HFF-Myc (cell line): ENCODE measurements around the gene SPRYD3.

Experiments
- DNase-seq: peaks from one replicate; pipeline ENCODE4 v3.0.0-alpha.2; 2011; ENCODE audit warnings: low read depth; ENCODE audit errors: extremely low read depth
- H3K4me3 ChIP-seq: replicated peaks from 2 replicates; pipeline ENCODE4 v1.5.1; 2011; ENCODE audit warnings: low read depth, mild to moderate bottlenecking, control low read depth, low read length
- CTCF ChIP-seq: IDR thresholded peaks from 2 replicates; pipeline ENCODE4 v1.5.1; 2012; ENCODE audit warnings: mild to moderate bottlenecking, low read depth, low read length, control low read depth; ENCODE audit errors: missing control alignments

Gene SPRYD3

GRCh38 chr12:53079226-53080117, at the start of gene SPRYD3:
TSS of gene SPRYD3 (minus strand) at chr12:53079390. CDS start at chr12:53079333, 57 bp downstream.
- no peak for TF ChIP-seq CTCF
- DNase-seq: no peak
- H3K4me3 ChIP-seq: peak within 1 kb of the TSS; percentile 60

DNA sequence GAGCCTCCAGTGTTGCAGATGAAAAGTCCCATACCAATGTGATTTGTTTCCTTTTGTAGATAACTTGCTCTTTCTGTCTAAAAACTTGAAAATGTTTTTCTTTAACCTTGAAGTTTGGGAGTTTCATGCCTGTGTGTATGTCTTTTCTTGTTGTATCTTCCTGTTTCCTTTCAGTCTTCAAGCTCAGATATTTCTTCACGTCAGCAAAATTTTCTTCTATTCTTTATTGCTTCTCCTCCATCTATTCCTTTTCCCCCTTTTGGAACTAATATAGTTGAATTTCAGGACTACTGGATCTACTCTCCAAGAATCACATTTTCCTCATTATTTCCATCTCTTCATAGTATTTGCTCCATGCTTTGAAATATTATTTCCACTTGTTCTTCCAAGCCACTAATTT, 48.0 kb upstream of the SPRYD3 start:
- DNase-seq: no peak
- no peak overlapping the region for H3K4me3 ChIP-seq
- no peak for TF ChIP-seq CTCF

- TF ChIP-seq CTCF: no peak
- no peak for DNase-seq
Measured at GRCh38 chr12:53124352-53124723, 45.1 kb upstream of the SPRYD3 start.

DNA sequence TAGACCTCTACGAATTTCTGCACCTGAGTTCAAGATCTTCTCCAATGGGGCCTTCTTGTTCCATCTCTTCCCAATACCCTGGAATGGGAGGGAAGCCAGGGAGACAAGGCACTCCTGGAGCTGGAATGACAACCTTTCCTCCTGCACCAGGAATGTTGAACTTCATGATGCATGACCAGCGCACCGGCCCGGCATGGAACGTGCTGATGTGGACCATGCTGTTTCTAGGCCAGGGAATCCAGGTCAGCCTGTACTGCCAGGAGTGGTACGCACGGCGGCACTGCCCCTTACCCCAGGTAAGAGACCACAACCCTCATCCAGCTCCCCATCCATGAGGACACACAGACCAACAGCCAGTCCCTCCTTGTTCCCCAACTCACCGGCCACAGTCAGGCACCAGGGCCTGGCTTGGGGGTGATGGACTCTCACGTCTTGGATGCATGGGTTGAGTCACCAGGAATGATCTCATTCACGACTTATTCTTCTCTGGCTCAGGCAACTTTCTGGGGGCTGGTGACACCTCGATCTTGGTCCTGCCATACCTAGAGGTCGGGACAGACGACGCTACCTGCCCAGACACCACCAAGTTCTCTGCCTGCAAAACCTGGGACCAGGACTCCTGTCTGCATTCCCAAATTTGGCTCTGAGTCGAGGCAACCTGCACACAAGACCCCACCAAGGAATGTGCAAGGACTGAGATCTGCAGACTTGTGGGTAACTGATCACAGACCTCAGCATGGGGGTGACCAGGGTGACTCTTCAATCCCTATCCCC, 44.6 kb upstream of the SPRYD3 start:
- TF ChIP-seq CTCF: no peak
- DNase-seq: no peak

More at GRCh38 chr12:53124352-53124723, 45.1 kb upstream of the SPRYD3 start:
- no peak overlapping the region for H3K4me3 ChIP-seq

DNA sequence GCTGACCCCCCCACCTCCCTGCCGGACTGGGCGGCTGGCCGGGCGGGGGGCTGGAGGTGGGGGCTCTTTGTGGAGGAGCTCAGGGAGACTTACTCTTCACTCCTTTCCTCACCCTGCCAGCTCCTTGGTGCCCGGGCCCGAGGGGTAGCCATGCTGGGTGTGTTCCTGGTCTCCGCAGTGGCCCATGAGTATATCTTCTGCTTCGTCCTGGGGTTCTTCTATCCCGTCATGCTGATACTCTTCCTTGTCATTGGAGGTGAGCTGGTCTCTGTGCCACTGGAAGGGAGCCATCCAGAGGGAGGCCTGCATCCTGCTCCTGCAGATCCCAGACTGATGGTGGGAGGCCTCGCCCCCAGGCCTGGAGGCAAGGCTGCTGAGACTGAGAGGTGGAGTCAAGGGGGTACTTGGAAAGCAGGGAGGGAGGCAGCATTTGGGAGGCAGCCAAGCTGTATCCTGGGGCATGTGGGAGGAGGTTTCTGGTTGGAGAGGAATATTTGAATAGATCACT, 43.8 kb upstream of the SPRYD3 start:
- no peak overlapping the region for H3K4me3 ChIP-seq
- TF ChIP-seq CTCF: no peak
- DNase-seq: peak; percentile 6

More for the DNA sequence above, 44.6 kb upstream of the SPRYD3 start:
- no peak overlapping the region for H3K4me3 ChIP-seq

DNA sequence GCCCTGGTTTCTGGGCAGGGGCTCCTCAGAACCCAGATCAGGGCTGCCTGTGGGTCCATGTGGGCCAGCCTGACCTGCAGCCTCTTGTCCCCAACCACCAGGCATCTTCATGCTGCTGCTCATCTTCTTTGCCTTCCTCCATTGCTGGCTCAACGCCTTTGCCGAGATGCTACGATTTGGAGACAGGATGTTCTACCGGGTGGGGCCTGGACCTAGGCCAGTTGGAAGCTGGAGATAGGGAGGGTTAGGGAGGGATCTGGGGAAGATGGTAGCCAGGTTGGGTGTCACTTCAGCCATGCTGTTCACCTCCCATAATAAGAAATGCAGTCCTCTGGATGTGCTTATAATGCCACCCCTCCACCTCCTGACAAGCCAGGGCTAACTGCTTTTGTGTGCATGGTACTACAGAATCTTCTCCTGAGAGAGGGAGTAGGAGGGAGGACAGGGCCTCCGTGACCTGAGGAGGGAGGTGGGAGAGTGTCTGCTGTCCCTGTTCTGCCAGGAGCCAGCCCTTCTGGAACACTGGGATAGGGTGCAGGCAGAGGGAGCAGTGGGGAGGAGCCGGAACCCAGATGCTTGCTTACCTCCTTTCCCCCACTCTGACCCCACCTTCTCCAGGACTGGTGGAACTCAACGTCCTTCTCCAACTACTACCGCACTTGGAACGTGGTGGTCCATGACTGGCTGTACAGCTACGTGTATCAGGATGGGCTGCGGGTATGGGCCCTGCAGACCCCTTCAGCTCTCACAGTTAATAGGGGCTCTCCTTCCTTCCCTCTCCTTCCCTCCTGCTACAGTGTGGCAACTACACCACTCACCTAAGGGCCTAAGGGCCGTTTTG, 41.7 kb upstream of the SPRYD3 start:
- no peak overlapping the region for H3K4me3 ChIP-seq
- no peak for TF ChIP-seq CTCF
- DNase-seq: no peak
